Gastrocnemius medialis (tissue), 4 donors: Measurements from ENCODE around the gene VWA3A. TPM values are rescaled to one million over a fixed set of nuclear protein-coding genes. Genes with fewer than 3 reads are reported as not detected.

Source experiments
- ATAC-seq, 2 donors: fragments of 150-250 bp; one replicate each; pipeline ENCODE4 v1.9.1; 2016
- DNase-seq, 2 donors: peaks; one replicate each; pipeline ENCODE4 v3.0.0-alpha.2; 2019
- H3K27ac ChIP-seq, 4 donors: fragments of 200-600 bp; sonication (generic); 1 replicate in 1 of 4; 2 replicates in 3 of 4; pipeline ENCODE4 v1.5.1; 2016 to 2018; ENCODE audit warnings: mild to moderate bottlenecking in 2 of 4, moderate library complexity in 1 of 4
- H3K27me3 ChIP-seq, 3 donors: fragments of 200-600 bp; sonication (generic) in 2 of 3; 1 replicate in 1 of 3; 2 replicates in 2 of 3; pipeline versions ENCODE4 v1.5.1 to v1.6.0; 2016 to 2019; ENCODE audit warnings: mild to moderate bottlenecking in 1 of 3, moderate library complexity in 1 of 3
- H3K36me3 ChIP-seq, 2 donors: fragments of 200-600 bp; sonication (generic) in 1 of 2; one replicate each; pipeline ENCODE4 v1.5.1; 2017 to 2018
- H3K4me1 ChIP-seq, 2 donors: fragments of 200-600 bp; sonication (generic) in 1 of 2; one replicate each; pipeline ENCODE4 v1.5.1; 2016 to 2017; ENCODE audit warnings: mild to moderate bottlenecking in 2 of 2
- H3K4me3 ChIP-seq, 4 donors: fragments of 200-600 bp; sonication (generic) in 3 of 4; 1 replicate in 1 of 4; 2 replicates in 3 of 4; pipeline ENCODE4 v1.5.1; 2016 to 2019; ENCODE audit warnings: mild to moderate bottlenecking in 2 of 4
- H3K9me3 ChIP-seq, 3 donors: fragments of 200-600 bp; sonication (generic) in 2 of 3; 1 replicate in 1 of 3; 2 replicates in 2 of 3; pipeline ENCODE4 v1.5.1; 2016 to 2019
- POLR2A ChIP-seq, 2 donors: fragments of 450-650 bp; IDR thresholded peaks; one replicate each; pipeline ENCODE4 v1.6.1; 2017; ENCODE audit warnings: antibody characterized with exemption in 2 of 2, mild to moderate bottlenecking in 2 of 2, moderate library complexity in 2 of 2
- in situ Hi-C, 4 donors: fragments of 200-750 bp; cut with MboI; loops; one replicate each; pipeline versions ENCODE4 v1.15.0 to v1.8.0; 2017; ENCODE audit warnings: low sequenced_read_pairs in 4 of 4
- intact Hi-C: fragments of 100-400 bp; cut with DNase I; formaldehyde crosslinking; loops from one replicate; pipeline ENCODE4 v1.15.1; 2023; ENCODE audit warnings: low total_unique reads
- total RNA-seq, 4 donors: library from RNA; depleted of rRNA; stranded (reverse); fragments of >200 nt; gene quantifications; one replicate each; pipeline versions ENCODE4 v1.1.0 to v1.2.3, GENCODE V29; 2016
- TF ChIP-seq, protein P1 (sequence below), 5 experiments: fragments of 450-650 bp in 3 of 5; fragments of 200-600 bp in 2 of 5; sonication (generic) in 2 of 5; IDR thresholded peaks in 4 of 5; conservative IDR thresholded peaks in 1 of 5; 1 replicate in 4 of 5; 2 replicates in 1 of 5; pipeline ENCODE4 v1.5.1; 2016 to 2019; ENCODE audit warnings: antibody characterized with exemption in 5 of 5, mild to moderate bottlenecking in 3 of 5, moderate library complexity in 3 of 5

The VWA3A gene
- total RNA-seq, 4 donors from 2014 or later: not detected

DNA sequence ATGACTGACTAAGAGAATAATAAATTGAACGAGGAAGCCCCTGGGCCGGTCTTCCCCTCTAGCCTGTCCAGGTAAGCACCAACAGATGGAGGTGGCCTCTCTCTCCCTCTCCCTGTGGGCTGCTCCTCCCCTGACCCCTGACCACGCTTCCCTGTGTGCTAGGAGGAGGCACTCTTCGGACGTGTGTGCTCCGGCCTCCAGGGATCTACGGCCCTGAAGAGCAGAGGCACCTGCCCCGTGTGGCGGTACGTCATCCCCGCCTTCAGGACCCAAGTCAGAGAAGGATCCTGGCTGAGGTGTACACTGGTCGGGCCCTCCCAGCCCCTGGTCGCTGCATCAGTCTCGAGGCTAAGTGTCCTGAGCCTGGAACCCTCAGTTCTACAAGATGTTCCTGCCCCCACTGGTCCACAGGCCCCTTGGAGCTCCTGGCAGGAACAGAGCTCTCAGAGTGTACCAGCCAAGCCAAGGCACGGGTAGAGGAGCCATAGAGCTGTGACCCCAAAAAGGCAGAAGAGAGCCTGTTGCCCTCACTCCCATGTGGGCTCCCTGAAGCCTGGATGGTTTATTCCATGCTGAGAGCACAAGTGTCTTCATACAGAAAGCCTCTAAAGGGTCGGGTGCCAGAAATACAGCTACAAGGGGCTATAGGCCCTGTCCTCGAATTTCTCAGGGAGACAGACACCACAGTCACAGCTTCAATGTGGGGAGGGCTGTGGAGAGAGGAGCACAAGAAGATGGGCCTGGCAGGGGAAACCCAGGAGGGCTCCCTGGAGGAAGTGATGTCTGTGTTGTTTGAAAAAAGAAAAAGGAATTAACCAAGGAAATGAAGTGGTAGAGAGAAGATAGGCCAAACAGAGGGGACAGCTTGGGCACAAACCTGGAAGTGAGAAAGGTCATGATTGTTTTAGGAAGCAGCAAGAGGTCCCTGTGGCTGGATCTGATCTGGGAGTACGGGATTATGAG lies 85.9 kb downstream of the VWA3A start:
- peaks cover 4 to 7% of the 10 kb centered on the region in 2 donors for H3K4me1 ChIP-seq
- no peaks in the 10 kb centered on the region for H3K9me3 ChIP-seq
- intact Hi-C loops: no loop called here
- H3K27me3 ChIP-seq: no peaks in the 10 kb centered on the region
- no peaks in the 10 kb centered on the region for H3K36me3 ChIP-seq
- H3K27ac ChIP-seq: no peak overlapping the region
- TF ChIP-seq POLR2A (IDR thresholded peaks at IDR 0.05): no peak
- TF ChIP-seq, protein P1, sequence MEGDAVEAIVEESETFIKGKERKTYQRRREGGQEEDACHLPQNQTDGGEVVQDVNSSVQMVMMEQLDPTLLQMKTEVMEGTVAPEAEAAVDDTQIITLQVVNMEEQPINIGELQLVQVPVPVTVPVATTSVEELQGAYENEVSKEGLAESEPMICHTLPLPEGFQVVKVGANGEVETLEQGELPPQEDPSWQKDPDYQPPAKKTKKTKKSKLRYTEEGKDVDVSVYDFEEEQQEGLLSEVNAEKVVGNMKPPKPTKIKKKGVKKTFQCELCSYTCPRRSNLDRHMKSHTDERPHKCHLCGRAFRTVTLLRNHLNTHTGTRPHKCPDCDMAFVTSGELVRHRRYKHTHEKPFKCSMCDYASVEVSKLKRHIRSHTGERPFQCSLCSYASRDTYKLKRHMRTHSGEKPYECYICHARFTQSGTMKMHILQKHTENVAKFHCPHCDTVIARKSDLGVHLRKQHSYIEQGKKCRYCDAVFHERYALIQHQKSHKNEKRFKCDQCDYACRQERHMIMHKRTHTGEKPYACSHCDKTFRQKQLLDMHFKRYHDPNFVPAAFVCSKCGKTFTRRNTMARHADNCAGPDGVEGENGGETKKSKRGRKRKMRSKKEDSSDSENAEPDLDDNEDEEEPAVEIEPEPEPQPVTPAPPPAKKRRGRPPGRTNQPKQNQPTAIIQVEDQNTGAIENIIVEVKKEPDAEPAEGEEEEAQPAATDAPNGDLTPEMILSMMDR (IDR thresholded peaks at IDR 0.05 in 4 of 5, conservative IDR thresholded peaks at IDR 0.05 in 1 of 5): no peak
- DNase-seq (no peak), ATAC-seq (no peak)
- no peak overlapping the region for H3K4me3 ChIP-seq
- in situ Hi-C loops: loop anchor here in 2 of 4 donors (10.0 to 25.0 kb wide), 2 partner anchors 73 to 1016 kb away; partner anchors contain the start of genes DNAH3 (in 1 of the 2) and LDAF1 (in 1 of the 2)

DNA sequence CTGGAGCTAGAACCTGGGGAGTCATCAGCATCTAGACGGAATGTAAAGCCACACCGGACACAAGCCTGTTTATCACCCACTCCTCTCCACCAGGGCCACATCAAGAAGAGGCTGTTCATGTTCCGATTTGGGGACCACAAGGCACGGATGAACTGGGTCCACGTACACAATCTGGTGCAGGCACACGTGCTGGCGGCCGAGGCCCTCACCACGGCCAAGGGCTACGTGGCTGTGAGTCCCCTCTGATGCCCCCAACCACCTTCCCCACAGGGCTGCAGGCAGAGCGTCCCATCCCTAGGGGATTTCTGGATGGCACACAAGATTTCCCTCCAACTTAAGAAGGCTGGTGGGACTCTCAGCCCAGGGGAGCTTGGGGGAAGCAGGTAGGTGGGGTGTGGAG lies 89.1 kb downstream of the VWA3A start:
- intact Hi-C loops: no loop called here

GRCh38 chr16:22181843-22182242 lies 89.5 kb downstream of the VWA3A start:
- ATAC-seq (no peak), DNase-seq (no peak)
- H3K9me3 ChIP-seq: no peaks in the 10 kb centered on the region
- no peak for TF ChIP-seq POLR2A (IDR thresholded peaks at IDR 0.05)
- TF ChIP-seq, protein P1 (IDR thresholded peaks at IDR 0.05 in 4 of 5, conservative IDR thresholded peaks at IDR 0.05 in 1 of 5): no peak
- no peaks in the 10 kb centered on the region for H3K36me3 ChIP-seq
- H3K4me1 ChIP-seq: no peaks in the 10 kb centered on the region
- H3K27ac ChIP-seq: no peak overlapping the region
- intact Hi-C loops: no loop called here
- H3K27me3 ChIP-seq: no peaks in the 10 kb centered on the region
- no peak overlapping the region for H3K4me3 ChIP-seq
- in situ Hi-C loops: loop anchor here (5.0 to 25.0 kb wide), 4 partner anchors 87 to 1020 kb away; partner anchors contain the start of genes MOSMO (in 2 of the 4), PDZD9 (in 2 of the 4), DNAH3 (in 1 of the 4) and LDAF1 (in 1 of the 4)

More for the DNA sequence above, 89.1 kb downstream of the VWA3A start:
- H3K27ac ChIP-seq: no peak overlapping the region
- in situ Hi-C loops: loop anchor here (5.0 to 25.0 kb wide), 4 partner anchors 87 to 1019 kb away; partner anchors contain the start of genes MOSMO (in 2 of the 4), PDZD9 (in 2 of the 4), DNAH3 (in 1 of the 4) and LDAF1 (in 1 of the 4)
- TF ChIP-seq POLR2A (IDR thresholded peaks at IDR 0.05): no peak
- TF ChIP-seq, protein P1 (IDR thresholded peaks at IDR 0.05 in 4 of 5, conservative IDR thresholded peaks at IDR 0.05 in 1 of 5): no peak
- no peak for ATAC-seq
- H3K4me3 ChIP-seq: no peak overlapping the region
- no peaks in the 10 kb centered on the region for H3K36me3 ChIP-seq
- H3K4me1 ChIP-seq: no peaks in the 10 kb centered on the region
- no peak for DNase-seq
- no peaks in the 10 kb centered on the region for H3K9me3 ChIP-seq
- no peaks in the 10 kb centered on the region for H3K27me3 ChIP-seq

- no peaks in the 10 kb centered on the region for H3K4me1 ChIP-seq
- intact Hi-C loops (no loop called here), in situ Hi-C loops (loop anchor here (5.0 to 25.0 kb wide), 4 partner anchors 89 to 1021 kb away; partner anchors contain the start of genes MOSMO (in 2 of the 4), PDZD9 (in 2 of the 4), DNAH3 (in 1 of the 4) and LDAF1 (in 1 of the 4))
- H3K27me3 ChIP-seq: no peaks in the 10 kb centered on the region
- no peaks in the 10 kb centered on the region for H3K36me3 ChIP-seq
- TF ChIP-seq, protein P1 (IDR thresholded peaks at IDR 0.05 in 4 of 5, conservative IDR thresholded peaks at IDR 0.05 in 1 of 5): no peak
- TF ChIP-seq POLR2A (IDR thresholded peaks at IDR 0.05): no peak
- DNase-seq: no peak
- H3K27ac ChIP-seq: no peak overlapping the region
- H3K9me3 ChIP-seq: no peaks in the 10 kb centered on the region
- no peak overlapping the region for H3K4me3 ChIP-seq
- no peak for ATAC-seq
Measured at GRCh38 chr16:22183335-22183734, 91.0 kb downstream of the VWA3A start.
